Kasumi-1 (cell line): ENCODE results near the gene NHLRC2.
"Not testable (repeated sequence)": the region's sequence is repeated elsewhere in the genome, so short reads cannot be mapped to it uniquely, and the experiment has no call there.

Source experiments
- DNase-seq, 2 experiments: peaks; one replicate each; lab custom pipeline; 2025; lab: John Stamatoyannopoulos, UW

NHLRC2 gene, protein sequence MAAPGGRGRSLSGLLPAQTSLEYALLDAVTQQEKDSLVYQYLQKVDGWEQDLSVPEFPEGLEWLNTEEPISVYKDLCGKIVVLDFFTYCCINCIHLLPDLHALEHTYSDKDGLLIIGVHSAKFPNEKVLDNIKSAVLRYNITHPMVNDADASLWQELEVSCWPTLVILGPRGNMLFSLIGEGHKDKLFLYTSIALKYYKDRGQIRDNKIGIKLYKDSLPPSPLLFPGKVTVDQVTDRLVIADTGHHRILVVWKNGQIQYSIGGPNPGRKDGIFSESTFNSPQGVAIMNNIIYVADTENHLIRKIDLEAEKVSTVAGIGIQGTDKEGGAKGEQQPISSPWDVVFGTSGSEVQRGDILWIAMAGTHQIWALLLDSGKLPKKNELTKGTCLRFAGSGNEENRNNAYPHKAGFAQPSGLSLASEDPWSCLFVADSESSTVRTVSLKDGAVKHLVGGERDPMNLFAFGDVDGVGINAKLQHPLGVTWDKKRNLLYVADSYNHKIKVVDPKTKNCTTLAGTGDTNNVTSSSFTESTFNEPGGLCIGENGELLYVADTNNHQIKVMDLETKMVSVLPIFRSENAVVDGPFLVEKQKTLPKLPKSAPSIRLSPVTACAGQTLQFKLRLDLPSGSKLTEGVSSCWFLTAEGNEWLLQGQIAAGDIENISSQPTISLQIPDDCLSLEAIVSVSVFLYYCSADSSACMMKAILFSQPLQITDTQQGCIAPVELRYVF

GRCh38 chr10:113854013-113854760 is at the start of gene NHLRC2, which contains the start of gene DCLRE1A:
NHLRC2 (plus strand) TSS chr10:113854661; CDS start chr10:113854873, 212 bp downstream.
DCLRE1A (minus strand) TSS chr10:113854082; CDS start chr10:113853182, 900 bp downstream.
- peak; percentile 88 to 90 for DNase-seq

- DNase-seq, result no peak
These were observed 48.0 kb upstream of the NHLRC2 start for GRCh38 chr10:113806503-113806902.

- no peak for DNase-seq
These were observed 46.3 kb upstream of the NHLRC2 start for GRCh38 chr10:113808168-113808567.

GRCh38 chr10:113814700-113815099 is 39.8 kb upstream of the NHLRC2 start:
- DNase-seq, result not testable (repeated sequence)

DNA sequence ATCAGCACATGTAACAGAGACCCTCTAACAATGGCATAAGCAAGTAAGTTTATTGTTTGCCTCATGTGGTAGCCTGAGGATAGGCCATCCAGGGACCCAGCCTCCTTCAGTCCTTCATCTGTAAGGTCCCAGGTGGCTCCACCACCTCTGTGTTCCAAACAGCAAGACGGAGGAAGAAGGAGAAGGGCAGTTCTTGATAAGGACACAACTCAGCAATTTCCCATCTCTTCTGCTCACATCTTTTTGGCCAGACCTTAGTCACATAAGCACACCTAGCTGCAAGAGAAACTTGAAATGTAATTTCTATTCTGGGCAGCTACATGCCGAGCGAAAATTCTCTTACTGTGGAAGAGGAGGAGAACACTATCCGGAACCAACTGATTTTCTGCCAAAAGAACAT is 34.5 kb upstream of the NHLRC2 start:
- DNase-seq, result no peak

DNA sequence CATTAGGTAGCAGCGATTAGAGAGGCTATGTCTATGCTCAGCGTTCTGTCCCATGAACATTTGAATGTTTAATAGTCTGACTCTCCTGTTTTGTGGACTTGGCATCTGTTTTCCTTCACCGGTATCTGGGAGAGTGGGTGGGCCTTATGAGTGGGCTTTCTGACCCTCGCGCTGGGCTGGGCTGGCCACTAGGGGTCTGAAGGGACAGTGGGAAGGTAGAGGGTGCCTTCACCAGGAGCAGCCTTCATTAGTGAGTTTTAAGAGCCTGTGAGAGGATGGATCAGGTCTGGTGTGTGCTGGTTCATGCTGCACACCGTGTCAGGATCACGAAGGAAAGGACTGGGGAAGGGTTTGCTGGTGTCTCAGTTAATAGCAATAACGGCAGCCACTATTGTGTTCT is 34.0 kb upstream of the NHLRC2 start:
- no peak for DNase-seq

GRCh38 chr10:113821306-113821705 is 33.2 kb upstream of the NHLRC2 start:
- not testable (repeated sequence) for DNase-seq

DNA sequence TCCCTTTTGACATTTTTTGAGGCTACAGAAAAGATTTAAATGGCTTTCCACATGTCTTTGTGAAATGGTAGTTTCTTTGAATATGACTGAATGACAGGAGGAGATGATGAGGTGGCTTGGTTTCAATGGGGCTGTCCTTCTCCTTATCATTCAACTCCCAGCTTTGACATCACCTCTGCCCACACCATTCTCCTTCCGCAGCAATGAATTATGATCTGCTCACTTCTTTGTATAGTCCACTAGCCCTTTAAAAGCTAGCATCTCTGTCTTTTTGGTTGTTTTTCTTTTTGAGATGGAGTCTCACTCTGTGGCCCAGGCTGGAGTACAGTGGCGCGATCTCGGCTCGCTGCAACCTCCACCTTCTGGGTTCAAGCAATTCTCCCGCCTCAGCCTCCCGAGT is 32.3 kb upstream of the NHLRC2 start:
- DNase-seq, result no peak

- DNase-seq, result no peak
These were observed 31.1 kb upstream of the NHLRC2 start for GRCh38 chr10:113823389-113823788.

DNA sequence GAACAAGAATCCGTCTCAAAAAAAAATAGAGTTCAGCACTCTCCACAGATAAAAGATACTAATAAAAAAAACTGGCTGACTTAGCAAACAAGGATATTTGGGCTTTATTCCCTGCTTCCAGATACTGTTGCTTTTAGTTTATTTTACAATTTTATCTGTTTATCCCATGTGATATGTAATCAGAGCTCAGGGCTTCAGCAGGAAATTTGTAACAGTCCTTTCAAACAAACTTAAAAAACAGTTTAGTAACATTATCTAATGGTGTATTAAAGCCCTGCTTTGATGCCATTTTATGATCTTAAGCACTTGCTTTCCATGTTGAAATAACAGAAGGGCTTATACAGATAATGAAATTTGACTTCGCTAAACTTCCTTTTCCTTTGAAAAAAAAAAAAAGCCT is 28.7 kb upstream of the NHLRC2 start:
- DNase-seq, result no peak

DNA sequence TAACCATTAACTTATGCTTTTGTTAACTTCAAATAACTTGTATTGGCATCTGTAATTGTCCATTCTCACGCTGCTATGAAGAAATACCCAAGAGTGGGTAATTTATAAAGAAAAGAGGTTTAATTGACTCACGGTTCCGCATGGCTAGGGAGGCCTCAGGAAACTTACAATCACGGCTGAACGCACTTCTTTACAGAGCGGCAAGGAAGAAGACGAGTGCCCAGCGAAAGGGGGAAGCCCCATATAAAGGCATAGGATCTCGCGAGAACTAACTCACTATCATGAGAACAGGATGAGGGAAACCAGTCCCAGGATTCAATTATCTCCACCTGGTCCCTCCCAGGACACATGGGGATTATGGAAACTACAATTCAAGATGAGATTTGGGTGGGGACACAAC is 25.9 kb upstream of the NHLRC2 start:
- DNase-seq, result not testable (repeated sequence)

GRCh38 chr10:113842171-113842570 is 12.3 kb upstream of the NHLRC2 start:
- no peak for DNase-seq

DNA sequence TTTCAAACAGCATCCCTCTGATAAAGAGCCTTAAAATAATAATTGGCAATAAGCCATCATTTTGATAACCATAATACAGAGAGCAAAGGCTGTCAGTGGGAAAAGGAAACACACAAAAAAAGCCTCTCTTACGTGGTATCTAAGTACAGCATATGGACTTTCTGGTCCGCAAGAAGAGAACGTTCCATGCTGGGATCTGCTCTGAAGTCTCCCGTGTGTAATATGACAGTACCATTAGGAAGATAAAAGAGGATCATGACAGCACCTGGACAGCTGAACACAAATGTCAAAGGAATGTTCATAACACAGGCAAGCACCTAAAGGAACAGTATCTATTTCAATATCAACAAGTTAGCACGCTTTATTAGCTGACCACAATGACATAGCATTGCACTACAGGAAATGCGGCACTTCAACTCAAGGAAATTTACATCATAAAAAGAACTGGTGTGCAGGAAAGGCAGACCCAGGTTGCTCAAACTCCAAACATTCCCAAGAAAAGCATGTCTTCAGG is 10.4 kb upstream of the NHLRC2 start:
- no peak for DNase-seq

DNA sequence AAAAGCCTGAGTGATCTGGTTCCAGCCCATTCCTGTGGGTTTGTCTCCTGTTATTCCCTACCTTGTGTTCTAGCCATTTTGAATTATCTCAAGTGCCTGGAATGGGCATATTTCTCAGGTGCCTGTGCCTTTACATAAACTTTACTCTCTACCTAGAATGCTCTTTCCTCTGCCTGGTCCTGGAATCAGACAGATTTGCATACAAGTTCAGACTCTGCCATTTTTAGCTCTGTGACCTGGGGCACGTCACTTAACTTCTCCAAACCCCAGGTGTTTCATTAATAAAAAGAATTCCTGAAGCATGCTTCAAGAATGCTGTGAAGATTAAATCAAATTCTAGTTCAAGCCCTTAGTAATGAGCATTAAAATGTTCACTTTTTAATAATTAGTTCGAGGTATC is 8.4 kb upstream of the NHLRC2 start:
- DNase-seq, result no peak

GRCh38 chr10:113849140-113849803 is 5.2 kb upstream of the NHLRC2 start:
- no peak for DNase-seq

DNA sequence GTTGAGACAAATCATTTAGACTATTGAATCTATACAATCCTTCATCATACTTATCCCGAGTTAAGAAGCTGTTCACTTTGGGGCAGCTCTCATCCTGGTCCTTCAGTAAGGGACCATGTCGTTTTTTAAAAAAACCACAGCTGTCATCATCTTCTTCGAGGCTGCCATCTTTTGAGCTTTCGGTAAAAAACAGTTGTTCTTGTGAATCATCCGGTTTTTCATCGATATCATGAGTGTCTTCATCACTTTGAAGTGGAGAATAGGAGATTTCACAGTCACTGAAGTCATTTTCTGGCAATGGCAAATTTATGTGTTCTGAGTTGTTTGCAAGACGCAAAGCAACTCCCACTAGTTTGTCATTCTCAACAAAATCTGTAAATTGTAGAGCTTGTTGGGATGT is 4.5 kb upstream of the NHLRC2 start:
- no peak for DNase-seq

DNA sequence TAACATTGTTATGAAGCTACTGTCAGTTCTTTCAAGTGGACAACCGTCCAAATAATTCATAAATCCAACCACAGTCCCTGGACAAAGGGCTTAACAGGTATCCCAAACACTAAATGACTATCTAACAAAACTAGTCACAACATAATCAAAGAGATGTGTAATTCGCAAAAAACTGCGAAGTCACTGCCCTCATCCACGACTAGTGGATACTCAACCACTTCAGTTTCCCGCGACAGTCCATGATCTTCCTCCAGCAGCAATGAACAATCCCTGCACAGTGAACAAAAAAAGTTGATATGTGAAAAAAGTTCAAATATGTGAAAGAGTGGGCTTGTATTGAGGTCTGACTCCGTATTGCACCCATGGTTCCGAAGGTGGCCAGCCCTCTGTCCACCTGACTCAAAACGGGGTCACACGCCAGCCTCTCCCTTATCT is 866 bp upstream of the NHLRC2 start:
- peak in 1 of 2 experiments; percentile 67 for DNase-seq

DNA sequence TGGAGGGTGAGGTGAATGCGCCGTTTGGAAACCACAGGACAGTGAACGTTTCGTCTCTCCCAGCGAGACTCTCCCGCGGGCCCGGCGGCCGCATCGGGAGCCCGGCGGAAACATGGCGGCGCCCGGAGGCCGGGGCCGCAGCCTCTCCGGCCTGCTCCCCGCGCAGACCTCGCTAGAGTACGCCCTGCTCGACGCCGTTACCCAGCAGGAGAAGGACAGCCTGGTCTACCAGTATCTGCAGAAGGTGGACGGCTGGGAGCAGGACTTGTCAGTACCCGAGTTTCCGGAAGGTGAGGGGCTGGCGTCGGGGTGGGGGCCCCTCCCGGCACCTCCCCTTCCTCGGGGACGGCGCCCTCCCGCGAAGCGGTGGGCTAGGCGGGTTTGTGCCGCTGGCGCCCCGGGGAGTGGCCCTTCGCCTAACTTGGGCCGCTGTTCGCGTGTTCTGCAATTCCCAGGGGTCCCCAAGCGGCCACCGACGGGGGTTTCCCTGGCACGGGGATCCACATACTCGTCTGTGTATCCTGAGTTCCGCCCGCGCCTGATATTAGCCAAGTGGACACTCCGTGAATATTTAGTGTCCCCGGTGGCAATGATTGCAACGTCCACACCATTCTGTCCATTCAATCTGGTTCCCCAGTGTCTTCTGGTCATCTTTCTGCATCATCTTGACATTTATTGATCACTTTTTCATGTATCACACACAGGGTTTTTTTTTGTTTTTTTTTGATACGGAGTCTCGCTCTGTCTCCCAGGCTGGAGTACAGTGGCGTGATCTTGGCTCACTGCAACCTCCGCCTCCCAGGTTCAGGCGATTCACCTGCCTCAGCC is 514 bp downstream of the NHLRC2 start:
- DNase-seq, result peak; percentile 74

DNA sequence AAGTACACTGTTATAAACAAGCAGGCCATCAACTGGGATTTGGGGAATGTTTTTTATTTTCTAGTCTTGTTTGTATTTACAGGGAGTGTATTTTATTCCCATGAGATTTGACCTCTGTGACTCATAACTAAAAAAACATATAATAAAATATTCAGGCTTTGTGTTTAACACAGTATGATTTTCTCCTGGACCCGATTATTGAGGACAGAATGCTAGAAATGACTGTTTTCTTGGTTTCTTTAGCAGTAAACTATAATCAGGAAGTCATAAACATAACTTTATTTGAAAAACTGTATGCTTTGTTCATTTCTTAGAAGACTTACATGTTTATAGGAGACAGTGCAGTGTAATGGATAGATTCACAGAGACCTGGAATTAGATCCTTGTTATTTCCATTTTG is 2.1 kb downstream of the NHLRC2 start:
- no peak for DNase-seq

DNA sequence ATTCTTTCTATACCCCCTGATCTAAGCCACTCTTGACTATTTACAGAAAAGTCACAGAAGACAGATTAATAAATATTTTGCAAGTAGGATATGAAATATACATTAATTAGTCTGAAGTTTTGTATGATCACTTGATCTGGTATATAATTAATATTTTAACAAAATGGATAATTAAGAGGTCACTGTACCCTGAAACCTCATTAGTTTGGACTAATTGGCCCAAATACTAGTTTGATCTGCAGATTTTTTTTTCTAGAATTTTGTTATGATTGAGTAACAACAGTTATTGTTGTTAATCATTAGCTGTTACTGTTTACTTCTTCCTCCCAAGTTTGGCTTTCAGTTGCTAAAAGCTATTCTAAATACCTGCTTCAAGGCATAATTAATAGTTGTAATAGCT is 2.7 kb downstream of the NHLRC2 start:
- no peak for DNase-seq

DNA sequence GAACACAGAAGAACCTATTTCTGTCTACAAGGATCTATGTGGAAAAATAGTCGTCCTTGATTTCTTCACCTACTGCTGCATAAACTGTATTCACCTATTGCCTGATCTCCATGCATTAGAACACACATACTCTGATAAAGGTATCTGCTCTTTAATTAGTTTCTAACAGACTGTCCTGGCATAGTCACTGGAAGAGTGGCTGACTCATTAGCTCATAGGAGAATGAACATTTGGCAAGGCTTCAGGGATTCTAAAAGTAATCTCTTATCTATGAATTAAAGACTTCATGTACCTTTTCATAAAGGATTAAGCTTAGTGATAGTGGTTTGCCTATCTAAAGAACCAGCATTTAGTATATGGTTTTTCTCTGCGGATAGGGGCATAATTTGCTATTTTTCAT is 4.1 kb downstream of the NHLRC2 start:
- no peak for DNase-seq
